ENCODE data around the gene ARSG. TPM values are rescaled to one million over a fixed set of nuclear protein-coding genes. Genes with fewer than 3 reads are reported as not detected.
"Not testable (repeated sequence)": the region's sequence is repeated elsewhere in the genome, so short reads cannot be mapped to it uniquely, and the experiment has no call there.

The ARSG gene
- total and polyA plus RNA-seq, 3 experiments from 2014 or later, result 7.0 to 9.5 (median 7.7) TPM

DNA sequence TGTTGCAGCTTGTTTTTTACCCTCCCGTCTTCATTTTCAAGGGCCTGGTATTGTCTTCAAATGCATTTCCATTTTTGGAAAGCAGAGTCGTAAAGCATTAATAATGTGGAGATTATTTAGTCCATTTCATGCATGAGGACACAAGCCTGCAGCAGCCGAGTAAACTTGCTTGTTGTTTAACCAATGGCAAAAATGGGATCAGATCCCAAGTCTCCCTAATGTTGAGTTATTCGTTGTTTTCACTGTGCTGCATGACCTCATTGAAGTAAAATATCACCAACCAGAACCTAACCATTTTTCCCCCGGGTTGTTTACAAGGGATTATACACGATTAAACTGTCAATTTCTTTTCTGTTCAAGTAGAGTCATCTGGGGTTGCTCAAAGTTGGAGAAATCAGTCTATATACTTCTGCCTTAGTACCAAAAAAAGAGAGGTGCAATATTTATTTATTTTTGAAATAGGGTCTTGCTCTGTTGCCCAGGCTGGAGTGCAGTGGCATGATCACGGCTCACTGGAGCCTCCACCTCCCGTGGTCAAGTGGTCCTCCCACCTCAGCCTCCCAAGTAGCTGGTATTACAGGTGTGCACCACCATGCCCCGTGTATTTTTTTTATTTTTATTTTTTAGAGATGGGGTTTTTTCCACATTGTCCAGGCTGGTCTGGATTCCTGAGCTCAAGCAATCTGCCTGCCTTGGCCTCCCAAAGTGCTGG, 31.1 kb upstream of the ARSG start:
- Mint-ChIP-seq H3K4me3 (no peak overlapping the region), H3K27me3 (no peaks in the 10 kb centered on the region), H3K27ac (peak overlapping the region; percentile 92 to 99 (median 97)), H3K9me3 (no peaks in the 10 kb centered on the region), H3K4me1 (peaks cover 56 to 72% (median 66%) of the 10 kb centered on the region in 3 donors), H3K36me3 (peaks cover 0 to 18% (median 6%) of the 10 kb centered on the region in 3 donors)
- Histone ChIP-seq H3K27me3 (ENCODE audit: insufficient read depth, low read length, poor library complexity, severe bottlenecking) (no peaks in the 10 kb centered on the region), H3K4me1 (ENCODE audit: insufficient read depth, low read length) (peaks cover 56% of the 10 kb centered on the region), H3K9me3 (ENCODE audit: low read length) (no peaks in the 10 kb centered on the region), H3K4me3 (ENCODE audit: low read length) (no peak overlapping the region), H3K36me3 (ENCODE audit: insufficient read depth, low read length) (no peaks in the 10 kb centered on the region), H3K27ac (ENCODE audit: low read depth, low read length) (no peak overlapping the region)
- no peak for DNase-seq
- POLR2A ChIA-PET, result no interaction called here
- CTCF ChIA-PET, result interaction anchor here (1.0 to 5.8 kb wide), 8 partner anchors 11 to 176 kb away, joined by 3 to 59 read pairs (median 6); no protein-coding TSS in a partner anchor

DNA sequence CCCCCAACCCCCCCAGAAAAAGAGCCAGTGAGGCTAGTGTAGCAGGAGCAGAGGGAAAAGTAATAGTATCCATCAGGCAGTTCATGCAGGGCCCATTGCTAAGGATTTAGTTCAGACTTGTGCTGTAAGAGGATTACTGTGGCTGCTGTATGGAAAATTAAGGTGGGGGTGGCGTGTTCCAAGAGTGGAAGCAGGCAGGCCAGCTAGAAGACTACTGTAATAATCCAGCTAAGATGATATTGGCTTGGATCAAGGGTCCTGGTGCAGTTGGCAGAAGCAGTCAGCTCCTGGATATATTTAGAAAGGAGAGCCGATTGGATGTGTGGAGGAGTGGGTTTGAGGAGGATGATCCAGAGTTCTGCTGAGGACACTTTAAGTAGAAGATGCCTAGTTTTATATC, 28.8 kb upstream of the ARSG start:
- Mint-ChIP-seq H3K36me3 (peaks cover 0 to 13% (median 5%) of the 10 kb centered on the region in 3 donors), H3K4me3 (peak overlapping the region in 1 of 7 donors; percentile 30), H3K27ac (peak overlapping the region in 6 of 8 donors; percentile 72 to 88 (median 80)), H3K4me1 (peaks cover 39 to 52% (median 51%) of the 10 kb centered on the region in 3 donors)
- not testable (repeated sequence) for H3K4me3 ChIP-seq (ENCODE audit: low read length); H3K9me3 ChIP-seq (ENCODE audit: low read length); H3K27me3 ChIP-seq (ENCODE audit: insufficient read depth, low read length, poor library complexity, severe bottlenecking); DNase-seq; H3K27ac ChIP-seq (ENCODE audit: low read depth, low read length); H3K27me3 Mint-ChIP-seq; H3K36me3 ChIP-seq (ENCODE audit: insufficient read depth, low read length); H3K9me3 Mint-ChIP-seq
- ChIA-PET POLR2A (interaction anchor here (0.7 kb wide), 1 partner anchor 188 kb away, joined by 5 read pairs; no protein-coding TSS in a partner anchor), CTCF (interaction anchor here (0.6 to 5.8 kb wide), 16 partner anchors 15 to 203 kb away, joined by 3 to 59 read pairs (median 5); partner anchors contain the start of genes AMZ2 and WIPI1)
- H3K4me1 ChIP-seq (ENCODE audit: insufficient read depth, low read length), result peaks cover 34% of the 10 kb centered on the region

DNA sequence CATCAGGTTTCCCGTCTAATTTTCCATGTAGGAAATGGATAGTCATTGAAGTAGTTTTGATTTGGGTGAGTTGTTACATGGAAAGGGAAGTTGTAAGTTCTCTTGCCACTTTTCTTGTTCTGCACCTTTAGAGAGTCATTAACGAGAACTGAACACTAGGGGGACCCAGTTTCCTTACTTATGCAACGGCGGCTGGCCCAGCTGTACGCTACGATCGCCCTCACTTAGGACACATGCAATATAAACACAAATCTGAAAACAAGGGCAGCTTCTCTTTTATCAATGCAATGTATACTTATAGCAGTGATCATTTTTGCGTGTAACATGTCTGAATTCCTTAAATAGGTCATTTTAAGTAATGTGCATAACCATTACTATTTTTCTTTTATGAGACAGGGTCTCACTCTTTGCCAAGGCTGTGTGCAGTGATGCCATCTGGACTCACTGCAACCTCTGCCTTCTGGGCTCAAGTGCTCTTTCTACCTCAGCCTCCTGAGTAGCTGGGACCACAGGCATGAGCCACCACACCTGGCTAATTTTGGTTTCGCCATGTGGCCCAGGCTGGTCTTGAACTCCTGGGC, 28.1 kb upstream of the ARSG start:
- H3K9me3 Mint-ChIP-seq; H3K36me3 ChIP-seq (ENCODE audit: insufficient read depth, low read length); H3K27me3 ChIP-seq (ENCODE audit: insufficient read depth, low read length, poor library complexity, severe bottlenecking); H3K9me3 ChIP-seq (ENCODE audit: low read length); H3K27me3 Mint-ChIP-seq; H3K4me3 ChIP-seq (ENCODE audit: low read length); H3K27ac ChIP-seq (ENCODE audit: low read depth, low read length): not testable (repeated sequence)
- peak in 2 of 5 donors; percentile 39 to 61 for DNase-seq
- peak overlapping the region in 2 of 7 donors; percentile 3 to 17 for H3K4me3 Mint-ChIP-seq
- peak overlapping the region; percentile 16 to 82 (median 76) for H3K27ac Mint-ChIP-seq
- H3K36me3 Mint-ChIP-seq, result peaks cover 0 to 15% (median 6%) of the 10 kb centered on the region in 3 donors
- peaks cover 26% of the 10 kb centered on the region for H3K4me1 ChIP-seq (ENCODE audit: insufficient read depth, low read length)
- peaks cover 34 to 49% (median 46%) of the 10 kb centered on the region in 3 donors for H3K4me1 Mint-ChIP-seq
- ChIA-PET POLR2A (interaction anchor here (0.6 kb wide), 1 partner anchor 159 kb away, joined by 5 read pairs; no protein-coding TSS in a partner anchor), CTCF (interaction anchor here (0.6 to 5.8 kb wide), 18 partner anchors 14 to 203 kb away, joined by 3 to 59 read pairs (median 4); partner anchors contain the start of genes AMZ2 and WIPI1)

DNA sequence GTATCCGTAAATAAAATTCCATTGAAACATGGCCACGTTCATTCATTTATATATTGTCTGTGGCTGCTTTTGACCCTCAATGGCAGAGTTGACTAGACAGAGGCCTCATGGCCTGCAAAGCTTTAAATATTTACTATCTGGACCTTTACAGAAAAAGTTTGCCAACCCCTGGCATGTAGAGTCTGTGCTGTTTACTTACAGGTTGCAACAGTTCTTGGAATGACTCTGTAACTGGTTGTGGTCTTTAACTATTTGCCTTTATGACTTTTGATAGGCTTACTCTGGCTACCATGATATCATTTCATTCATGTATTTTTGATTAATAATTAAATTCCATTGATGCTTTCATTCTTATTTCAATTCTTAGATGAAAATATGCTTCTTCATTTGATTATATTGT, 25.5 kb upstream of the ARSG start:
- H3K27ac ChIP-seq (ENCODE audit: low read depth, low read length); H3K27me3 Mint-ChIP-seq; H3K4me1 ChIP-seq (ENCODE audit: insufficient read depth, low read length); H3K9me3 ChIP-seq (ENCODE audit: low read length); DNase-seq; H3K4me3 Mint-ChIP-seq; H3K36me3 ChIP-seq (ENCODE audit: insufficient read depth, low read length); H3K9me3 Mint-ChIP-seq; H3K27me3 ChIP-seq (ENCODE audit: insufficient read depth, low read length, poor library complexity, severe bottlenecking); H3K4me3 ChIP-seq (ENCODE audit: low read length): not testable (repeated sequence)
- peaks cover 16 to 30% (median 23%) of the 10 kb centered on the region in 3 donors for H3K4me1 Mint-ChIP-seq
- POLR2A ChIA-PET, result interaction anchor here (0.6 to 1.0 kb wide), 5 partner anchors 24 to 192 kb away, joined by 3 to 11 read pairs (median 3); partner anchors contain the start of gene WIPI1
- CTCF ChIA-PET, result interaction anchor here (1.0 to 5.8 kb wide), 9 partner anchors 8 to 194 kb away, joined by 3 to 59 read pairs (median 11); partner anchors contain the start of gene WIPI1
- peaks cover 4 to 32% (median 12%) of the 10 kb centered on the region in 3 donors for H3K36me3 Mint-ChIP-seq
- H3K27ac Mint-ChIP-seq, result peak overlapping the region in 4 of 8 donors; percentile 64 to 96 (median 89)

DNA sequence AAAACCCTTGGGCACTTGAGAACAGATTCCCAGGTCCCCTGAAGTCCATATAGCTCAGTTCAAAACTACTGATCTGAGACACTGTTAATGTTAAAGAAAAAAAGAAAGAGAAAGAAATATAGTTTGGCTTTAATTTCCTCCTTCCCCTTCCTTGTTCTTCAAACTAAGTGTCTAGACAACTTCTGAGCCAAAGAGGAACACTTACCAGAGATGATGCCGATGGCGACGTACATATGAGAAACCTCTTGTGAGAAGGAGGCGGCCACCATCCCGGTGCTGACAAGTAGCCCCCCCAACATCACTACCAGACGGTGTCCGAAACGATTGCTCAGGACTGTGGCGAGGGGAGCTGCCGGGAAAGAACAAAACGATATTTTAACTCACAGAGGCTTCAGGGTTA, 17.6 kb upstream of the ARSG start:
- ChIA-PET CTCF (interaction anchor here (1.0 to 1.4 kb wide), 2 partner anchors 8 to 125 kb away, joined by 3 read pairs; no protein-coding TSS in a partner anchor), POLR2A (no interaction called here)
- H3K27me3 ChIP-seq (ENCODE audit: insufficient read depth, low read length, poor library complexity, severe bottlenecking), result no peaks in the 10 kb centered on the region
- Mint-ChIP-seq H3K27me3 (no peaks in the 10 kb centered on the region), H3K4me1 (peaks cover 0 to 10% (median 3%) of the 10 kb centered on the region in 3 donors), H3K4me3 (no peak overlapping the region), H3K9me3 (no peaks in the 10 kb centered on the region), H3K27ac (peak overlapping the region in 2 of 8 donors; percentile 33 to 74), H3K36me3 (peaks cover 17 to 69% (median 23%) of the 10 kb centered on the region in 3 donors)
- no peaks in the 10 kb centered on the region for H3K9me3 ChIP-seq (ENCODE audit: low read length)
- no peak overlapping the region for H3K4me3 ChIP-seq (ENCODE audit: low read length)
- no peak overlapping the region for H3K27ac ChIP-seq (ENCODE audit: low read depth, low read length)
- no peaks in the 10 kb centered on the region for H3K4me1 ChIP-seq (ENCODE audit: insufficient read depth, low read length)
- H3K36me3 ChIP-seq (ENCODE audit: insufficient read depth, low read length), result peaks cover 28% of the 10 kb centered on the region
- DNase-seq, result peak in 1 of 5 donors; percentile 19

DNA sequence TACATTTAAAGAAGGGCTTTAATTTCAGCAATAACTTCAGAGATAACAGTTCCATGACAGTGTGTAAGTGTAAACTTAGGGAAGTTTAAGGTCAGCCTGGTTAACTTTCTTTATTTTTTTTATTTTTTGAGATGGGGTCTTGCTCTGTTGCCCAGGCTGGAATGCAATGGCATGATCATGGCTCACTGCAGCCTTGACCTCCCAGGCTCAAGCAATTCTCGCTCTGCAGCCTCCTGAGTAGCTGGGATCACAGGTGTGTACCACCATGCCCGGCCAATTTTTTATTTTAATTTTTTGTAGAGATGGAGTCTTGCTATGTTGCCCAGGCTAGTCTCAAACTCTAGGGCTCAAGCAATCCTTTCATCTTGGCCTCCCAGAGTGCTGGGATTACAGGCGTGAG, 15.0 kb upstream of the ARSG start:
- peaks cover 27% of the 10 kb centered on the region for H3K36me3 ChIP-seq (ENCODE audit: insufficient read depth, low read length)
- DNase-seq; CTCF ChIA-PET; H3K9me3 ChIP-seq (ENCODE audit: low read length); H3K27me3 Mint-ChIP-seq; H3K9me3 Mint-ChIP-seq; H3K4me3 ChIP-seq (ENCODE audit: low read length); H3K4me1 ChIP-seq (ENCODE audit: insufficient read depth, low read length); H3K4me3 Mint-ChIP-seq; H3K27me3 ChIP-seq (ENCODE audit: insufficient read depth, low read length, poor library complexity, severe bottlenecking); H3K27ac ChIP-seq (ENCODE audit: low read depth, low read length); POLR2A ChIA-PET: not testable (repeated sequence)
- H3K27ac Mint-ChIP-seq, result peak overlapping the region in 1 of 8 donors; percentile 43
- H3K4me1 Mint-ChIP-seq, result peaks cover 4 to 20% (median 19%) of the 10 kb centered on the region in 3 donors
- H3K36me3 Mint-ChIP-seq, result peaks cover 15 to 70% (median 22%) of the 10 kb centered on the region in 3 donors

DNA sequence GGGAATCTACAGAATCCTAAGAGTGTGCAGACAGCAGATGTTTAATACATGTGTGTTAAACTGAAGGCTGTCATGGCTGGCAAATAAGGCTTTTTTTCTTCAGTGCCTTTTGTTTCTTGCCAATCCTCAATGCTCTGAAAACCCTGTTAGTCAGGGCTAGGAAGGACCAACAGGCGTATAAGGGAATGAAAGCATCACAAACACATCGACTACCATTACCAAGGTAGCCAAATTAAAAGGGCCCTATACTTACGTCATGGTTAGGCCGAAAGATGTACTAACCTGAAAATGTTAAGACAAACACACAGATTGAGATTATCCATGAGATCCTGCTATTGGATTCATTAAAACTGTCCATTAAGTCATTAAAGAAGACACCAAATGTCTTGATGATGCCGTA, 13.5 kb upstream of the ARSG start:
- Histone ChIP-seq H3K27me3 (ENCODE audit: insufficient read depth, low read length, poor library complexity, severe bottlenecking) (no peaks in the 10 kb centered on the region), H3K4me3 (ENCODE audit: low read length) (no peak overlapping the region), H3K36me3 (ENCODE audit: insufficient read depth, low read length) (peaks cover 21% of the 10 kb centered on the region), H3K4me1 (ENCODE audit: insufficient read depth, low read length) (no peaks in the 10 kb centered on the region), H3K9me3 (ENCODE audit: low read length) (no peaks in the 10 kb centered on the region), H3K27ac (ENCODE audit: low read depth, low read length) (no peak overlapping the region)
- DNase-seq, result no peak
- H3K27ac Mint-ChIP-seq, result peak overlapping the region in 2 of 8 donors; percentile 4 to 14
- peaks cover 6 to 27% (median 17%) of the 10 kb centered on the region in 3 donors for H3K4me1 Mint-ChIP-seq
- peaks cover 13 to 65% (median 16%) of the 10 kb centered on the region in 3 donors for H3K36me3 Mint-ChIP-seq
- H3K4me3 Mint-ChIP-seq, result no peak overlapping the region
- ChIA-PET CTCF (no interaction called here), POLR2A (no interaction called here)
- no peaks in the 10 kb centered on the region for H3K27me3 Mint-ChIP-seq
- H3K9me3 Mint-ChIP-seq, result no peaks in the 10 kb centered on the region

DNA sequence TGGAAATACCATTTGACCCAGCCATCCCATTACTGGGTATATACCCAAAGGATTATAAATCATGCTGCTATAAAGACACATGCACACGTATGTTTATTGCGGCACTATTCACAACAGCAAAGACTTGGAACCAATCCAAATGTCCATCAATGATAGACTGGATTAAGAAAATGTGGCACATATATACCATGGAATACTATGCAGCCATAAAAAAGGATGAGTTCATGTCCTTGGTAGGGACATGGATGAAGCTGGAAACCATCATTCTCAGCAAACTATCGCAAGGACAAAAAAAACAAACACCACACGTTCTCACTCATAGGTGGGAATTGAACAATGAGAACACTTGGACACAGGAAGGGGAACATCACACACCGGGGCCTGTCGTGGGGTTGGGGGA, 9.3 kb upstream of the ARSG start:
- H3K4me3 Mint-ChIP-seq; H3K27ac ChIP-seq (ENCODE audit: low read depth, low read length); H3K9me3 ChIP-seq (ENCODE audit: low read length); H3K4me1 ChIP-seq (ENCODE audit: insufficient read depth, low read length); POLR2A ChIA-PET; H3K9me3 Mint-ChIP-seq; CTCF ChIA-PET; H3K4me3 ChIP-seq (ENCODE audit: low read length); H3K27me3 Mint-ChIP-seq; DNase-seq; H3K27me3 ChIP-seq (ENCODE audit: insufficient read depth, low read length, poor library complexity, severe bottlenecking): not testable (repeated sequence)
- peak overlapping the region in 2 of 8 donors; percentile 30 to 48 for H3K27ac Mint-ChIP-seq
- peaks cover 11% of the 10 kb centered on the region for H3K36me3 ChIP-seq (ENCODE audit: insufficient read depth, low read length)
- peaks cover 12 to 44% (median 29%) of the 10 kb centered on the region in 3 donors for H3K4me1 Mint-ChIP-seq
- peaks cover 11 to 43% (median 13%) of the 10 kb centered on the region in 3 donors for H3K36me3 Mint-ChIP-seq
